Activated naive CD8-positive, alpha-beta T cell treated with anti-CD3 and anti-CD28 coated beads, Interleukin-2, amount 50 U/mL, for 24 hours (primary cell): ENCODE data around the gene NPEPPS.
A peak's percentile ranks its signal among the peaks of the same experiment; 100 is the strongest.
"Not testable (repeated sequence)": the region's sequence is repeated elsewhere in the genome, so short reads cannot be mapped to it uniquely, and the experiment has no call there.

Experiments
- ATAC-seq: fragments of 150-1000 bp; cut with Tn5 transposase; one replicate; pipeline ENCODE4 v1.10.0; 2021
- DNase-seq: peaks from one replicate; pipeline ENCODE4 v3.0.0; 2021
- H3K27ac Mint-ChIP-seq: one replicate; pipeline ENCODE4 v1.8.0; 2021; ENCODE audit warnings: mild to moderate bottlenecking, mixed read lengths
- H3K27me3 Mint-ChIP-seq: one replicate; pipeline ENCODE4 v1.8.0; 2021; ENCODE audit warnings: mixed read lengths
- H3K36me3 Mint-ChIP-seq: one replicate; pipeline ENCODE4 v1.8.0; 2021; ENCODE audit warnings: low read depth, mixed read lengths
- H3K4me1 Mint-ChIP-seq: one replicate; pipeline ENCODE4 v1.8.0; 2021; ENCODE audit warnings: mixed read lengths
- H3K4me3 Mint-ChIP-seq: one replicate; pipeline ENCODE4 v1.8.0; 2021; ENCODE audit warnings: mild to moderate bottlenecking, moderate library complexity, mixed read lengths
- H3K9me3 Mint-ChIP-seq: one replicate; pipeline ENCODE4 v1.8.0; 2021; ENCODE audit warnings: mixed read lengths

Gene NPEPPS

DNA sequence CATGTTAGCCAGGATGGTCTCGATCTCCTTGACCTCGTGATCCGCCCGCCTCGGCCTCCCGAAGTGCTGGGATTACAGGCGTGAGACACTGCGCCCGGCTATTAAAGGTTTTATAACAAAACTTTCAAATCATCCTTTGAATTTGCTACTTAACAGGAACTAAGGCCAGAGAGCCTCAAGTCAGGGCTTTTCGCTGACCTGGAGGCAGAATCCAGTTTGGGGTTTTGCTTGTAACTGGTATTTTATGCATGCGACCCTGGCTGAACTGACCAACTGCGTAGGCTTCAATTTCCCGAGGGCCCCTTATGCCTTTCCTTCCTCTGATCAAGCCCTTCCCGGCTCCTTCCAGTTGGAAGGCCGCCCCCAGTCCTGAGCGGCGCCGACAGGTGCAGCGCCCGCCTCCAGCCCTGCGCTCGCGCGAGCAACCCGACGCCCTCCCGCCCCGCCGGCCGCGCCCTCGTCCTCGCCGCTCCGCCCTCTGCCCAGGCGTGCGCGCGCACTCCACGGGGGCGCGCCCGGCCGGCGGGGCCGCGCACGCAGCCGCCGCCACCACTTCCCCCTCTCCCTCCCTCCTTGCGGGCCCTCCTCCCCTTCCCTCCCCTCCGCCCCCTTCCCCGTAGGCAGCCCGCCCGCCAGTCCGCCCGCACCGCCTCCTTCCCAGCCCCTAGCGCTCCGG is at the start of gene NPEPPS:
NPEPPS (plus strand) TSS at position 552 of the 676 bp plus-strand sequence. CDS start 193 bp downstream, outside the sequence.
- peak; percentile 82 for ATAC-seq
- H3K27me3 Mint-ChIP-seq, H3K9me3 Mint-ChIP-seq, H3K36me3 Mint-ChIP-seq: not testable (repeated sequence)
- Mint-ChIP-seq H3K4me3 (peak within 1 kb of the TSS; percentile 90), H3K27ac (peak within 1 kb of the TSS; percentile 91), H3K4me1 (peaks cover 12% of the 10 kb centered on the region)
- DNase-seq: peak; percentile 83

DNA sequence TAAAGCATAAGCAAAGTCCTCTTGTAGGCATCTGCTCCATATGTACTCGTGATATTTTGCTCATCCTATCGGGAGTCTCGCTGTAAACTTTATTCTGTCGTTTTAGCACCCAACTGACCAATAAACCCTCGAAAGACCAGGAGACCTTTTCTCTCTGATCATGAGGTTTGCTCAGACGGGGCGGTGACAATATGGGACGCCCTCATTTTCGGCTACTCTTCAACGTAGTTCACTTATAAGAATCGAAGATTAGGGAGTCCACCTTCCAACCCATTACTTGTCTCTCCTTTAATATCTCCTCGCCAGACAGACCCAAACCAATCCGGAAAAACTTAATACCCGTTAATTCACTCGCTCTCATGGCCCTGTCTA is 39.1 kb upstream of the NPEPPS start:
- not testable (repeated sequence) for ATAC-seq, H3K9me3 Mint-ChIP-seq, H3K27me3 Mint-ChIP-seq, DNase-seq
- Mint-ChIP-seq H3K4me1 (peaks cover 16% of the 10 kb centered on the region), H3K36me3 (peaks cover 12% of the 10 kb centered on the region), H3K27ac (peak overlapping the region; percentile 97), H3K4me3 (peak overlapping the region; percentile 95)

DNA sequence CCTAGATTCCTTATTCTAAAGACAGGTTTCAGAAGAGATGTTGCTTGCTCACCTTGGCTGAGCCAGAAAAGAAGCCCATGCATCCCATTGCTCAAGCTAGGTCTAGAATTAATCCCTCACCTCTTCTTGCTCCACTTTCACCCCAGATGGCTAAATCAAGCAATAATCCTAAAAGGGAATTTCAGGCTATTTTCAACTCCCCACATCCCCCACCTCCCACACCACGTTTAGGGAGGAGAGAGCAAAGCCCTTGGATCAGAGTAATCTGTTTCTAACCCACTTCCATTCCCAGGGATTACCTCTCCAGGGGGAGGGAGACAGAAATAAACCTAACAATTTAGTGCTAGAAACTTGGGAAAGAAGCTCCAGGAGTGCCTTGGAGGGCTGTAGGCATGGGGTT is 31.8 kb upstream of the NPEPPS start:
- H3K36me3 Mint-ChIP-seq, H3K27me3 Mint-ChIP-seq, H3K4me3 Mint-ChIP-seq, H3K27ac Mint-ChIP-seq, H3K9me3 Mint-ChIP-seq, ATAC-seq, DNase-seq: not testable (repeated sequence)
- peaks cover 18% of the 10 kb centered on the region for H3K4me1 Mint-ChIP-seq

GRCh38 chr17:47499494-47499893 is 31.4 kb upstream of the NPEPPS start:
- H3K27me3 Mint-ChIP-seq, DNase-seq, H3K9me3 Mint-ChIP-seq, ATAC-seq, H3K4me3 Mint-ChIP-seq, H3K36me3 Mint-ChIP-seq, H3K27ac Mint-ChIP-seq: not testable (repeated sequence)
- H3K4me1 Mint-ChIP-seq: peaks cover 18% of the 10 kb centered on the region

DNA sequence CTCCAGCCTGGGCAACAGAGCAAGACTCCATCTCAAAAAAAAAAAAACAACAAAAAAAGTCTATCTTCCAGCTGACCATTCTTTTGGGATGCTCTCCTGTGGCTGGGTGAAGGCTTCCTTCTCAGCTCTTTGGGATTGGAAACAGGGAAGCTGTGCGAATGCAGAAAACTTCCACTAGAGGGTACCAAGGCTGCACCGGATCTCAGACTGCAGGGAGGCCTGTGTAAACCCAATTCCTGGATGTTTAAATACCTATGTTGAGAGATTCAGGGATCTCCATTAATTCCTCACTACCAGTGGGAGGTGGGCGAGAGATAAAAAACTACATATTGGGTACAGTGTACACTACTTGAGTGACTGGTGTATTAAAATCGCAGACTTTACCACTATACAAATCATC is 30.3 kb upstream of the NPEPPS start:
- not testable (repeated sequence) for ATAC-seq, H3K4me3 Mint-ChIP-seq, DNase-seq, H3K27me3 Mint-ChIP-seq, H3K36me3 Mint-ChIP-seq, H3K27ac Mint-ChIP-seq, H3K9me3 Mint-ChIP-seq
- peaks cover 18% of the 10 kb centered on the region for H3K4me1 Mint-ChIP-seq

DNA sequence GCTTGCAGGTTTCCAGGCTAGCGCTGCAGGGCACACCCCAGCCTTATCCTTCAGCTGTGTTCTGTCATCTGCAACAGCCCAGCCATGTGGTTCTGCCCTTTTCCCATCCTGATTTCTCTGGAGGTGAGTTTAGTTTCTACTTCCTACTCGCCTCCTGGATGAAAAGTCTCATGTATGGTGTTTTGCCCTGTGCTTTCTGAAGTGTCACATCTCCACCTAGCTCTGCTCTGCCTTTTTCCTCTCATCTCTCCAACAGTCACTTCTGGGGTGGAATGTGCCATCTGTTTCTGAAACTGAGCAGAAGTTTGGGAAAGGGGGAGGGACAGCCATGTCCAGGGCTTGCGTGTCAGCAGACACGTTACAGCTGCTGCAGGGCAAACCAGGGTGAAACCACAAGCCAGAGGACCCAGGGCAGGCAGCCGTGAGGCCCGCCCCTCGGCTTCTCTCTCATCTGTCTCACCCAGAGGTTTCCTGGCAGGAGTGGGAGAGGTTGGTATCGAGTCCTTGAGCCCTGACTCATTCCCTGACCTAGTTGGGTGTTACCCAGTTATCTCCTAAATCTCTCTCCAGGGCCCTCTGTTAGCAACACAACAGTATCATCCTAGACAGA is 28.7 kb upstream of the NPEPPS start:
- peak; percentile 19 for DNase-seq

DNA sequence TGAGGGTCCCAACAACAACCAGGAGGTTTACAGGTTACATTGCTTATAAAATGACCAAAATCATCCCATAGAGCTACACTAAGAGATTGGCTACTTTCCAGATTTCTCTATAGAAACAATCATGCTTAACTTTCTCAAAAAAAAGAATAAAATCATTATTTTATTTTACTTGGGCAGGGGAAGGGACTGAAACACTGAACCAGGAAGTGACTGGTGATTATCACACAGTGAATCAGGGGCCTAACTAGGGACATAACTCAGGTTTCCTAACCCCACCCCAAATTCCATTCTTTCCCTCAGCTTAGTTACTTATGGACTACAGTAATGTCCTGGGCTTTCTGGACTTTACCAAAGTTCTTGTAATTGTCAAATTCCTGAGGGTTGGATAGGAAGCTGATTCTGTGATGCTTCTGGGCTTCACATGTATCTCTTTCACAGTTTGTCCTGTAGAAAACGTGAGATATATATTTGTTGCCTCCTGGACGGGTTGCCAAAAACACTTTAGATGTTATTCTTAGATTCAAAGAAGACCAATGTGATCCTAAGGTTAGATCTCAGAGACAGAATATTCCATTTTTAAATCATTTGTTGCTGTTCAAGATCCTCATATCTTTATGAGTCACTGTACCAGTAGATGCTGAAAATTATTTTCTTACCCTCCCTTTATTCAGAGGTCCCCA is 28.0 kb upstream of the NPEPPS start:
- peaks cover 18% of the 10 kb centered on the region for H3K4me1 Mint-ChIP-seq
- H3K27me3 Mint-ChIP-seq, H3K9me3 Mint-ChIP-seq, H3K4me3 Mint-ChIP-seq, H3K36me3 Mint-ChIP-seq, ATAC-seq, DNase-seq: not testable (repeated sequence)
- peak overlapping the region; percentile 51 for H3K27ac Mint-ChIP-seq

More for the DNA sequence above, 28.7 kb upstream of the NPEPPS start:
- ATAC-seq: peak; percentile 97
- H3K4me3 Mint-ChIP-seq, H3K27me3 Mint-ChIP-seq, H3K9me3 Mint-ChIP-seq, H3K36me3 Mint-ChIP-seq: not testable (repeated sequence)
- Mint-ChIP-seq H3K27ac (peak overlapping the region; percentile 77), H3K4me1 (peaks cover 18% of the 10 kb centered on the region)

- not testable (repeated sequence) for H3K9me3 Mint-ChIP-seq, ATAC-seq, H3K36me3 Mint-ChIP-seq, H3K4me1 Mint-ChIP-seq, DNase-seq, H3K4me3 Mint-ChIP-seq, H3K27me3 Mint-ChIP-seq
- peak overlapping the region; percentile 29 for H3K27ac Mint-ChIP-seq
Observed at GRCh38 chr17:47511701-47512146, 19.2 kb upstream of the NPEPPS start.

- H3K9me3 Mint-ChIP-seq, H3K27me3 Mint-ChIP-seq, H3K36me3 Mint-ChIP-seq, H3K27ac Mint-ChIP-seq, ATAC-seq, DNase-seq, H3K4me1 Mint-ChIP-seq, H3K4me3 Mint-ChIP-seq: not testable (repeated sequence)
Observed at GRCh38 chr17:47513301-47513700, 17.6 kb upstream of the NPEPPS start.

GRCh38 chr17:47518880-47519279 is 12.0 kb upstream of the NPEPPS start:
- not testable (repeated sequence) for DNase-seq

DNA sequence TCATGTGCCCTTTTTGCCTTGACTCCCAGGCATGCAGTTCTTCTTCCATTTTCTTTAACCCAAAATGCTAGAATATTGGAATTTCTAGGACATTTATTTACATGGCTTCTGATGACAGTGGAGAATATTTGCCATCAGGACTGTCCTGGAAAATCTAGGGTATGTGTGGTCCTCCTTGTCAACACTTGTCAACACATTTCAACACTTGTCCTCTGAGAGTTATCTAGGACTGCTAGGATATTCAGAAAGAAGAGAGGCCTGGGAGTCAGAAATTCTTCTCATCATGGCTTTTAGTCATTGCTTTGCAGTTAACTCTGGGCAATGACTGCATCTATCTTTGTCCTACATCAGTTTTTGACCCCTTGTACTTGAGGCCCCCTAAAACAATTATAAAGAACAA is 11.5 kb upstream of the NPEPPS start:
- not testable (repeated sequence) for H3K4me3 Mint-ChIP-seq, H3K9me3 Mint-ChIP-seq, H3K27me3 Mint-ChIP-seq, ATAC-seq, DNase-seq, H3K4me1 Mint-ChIP-seq, H3K27ac Mint-ChIP-seq, H3K36me3 Mint-ChIP-seq

More at GRCh38 chr17:47518880-47519279, 12.0 kb upstream of the NPEPPS start:
- not testable (repeated sequence) for H3K27me3 Mint-ChIP-seq, H3K4me1 Mint-ChIP-seq, H3K4me3 Mint-ChIP-seq, H3K9me3 Mint-ChIP-seq, H3K27ac Mint-ChIP-seq, H3K36me3 Mint-ChIP-seq
- ATAC-seq: peak; percentile 61

DNA sequence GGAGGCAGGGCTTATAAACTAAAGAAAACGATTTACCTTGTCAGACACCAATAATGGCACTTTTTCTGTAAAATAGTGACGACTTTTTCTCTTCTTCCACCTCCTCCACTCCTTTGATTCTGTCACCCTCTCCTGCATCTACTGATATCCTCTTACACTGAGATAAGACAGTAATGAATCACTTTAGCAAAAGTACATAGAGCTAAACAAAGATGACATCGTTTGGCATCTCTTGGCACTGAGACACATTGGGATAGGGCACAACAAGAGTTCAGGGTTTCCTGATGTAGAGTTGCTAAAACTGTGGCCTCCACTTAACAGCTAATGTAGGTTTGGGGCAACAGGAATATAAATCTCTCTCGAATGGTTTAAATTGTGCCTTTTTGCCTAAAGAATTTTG is 10.6 kb upstream of the NPEPPS start:
- ATAC-seq, H3K4me3 Mint-ChIP-seq, H3K36me3 Mint-ChIP-seq, H3K27me3 Mint-ChIP-seq, DNase-seq, H3K9me3 Mint-ChIP-seq, H3K27ac Mint-ChIP-seq, H3K4me1 Mint-ChIP-seq: not testable (repeated sequence)

GRCh38 chr17:47521434-47521833 is 9.5 kb upstream of the NPEPPS start:
- not testable (repeated sequence) for H3K27ac Mint-ChIP-seq, H3K36me3 Mint-ChIP-seq, H3K4me1 Mint-ChIP-seq, H3K4me3 Mint-ChIP-seq, H3K27me3 Mint-ChIP-seq, DNase-seq, ATAC-seq, H3K9me3 Mint-ChIP-seq

- H3K4me1 Mint-ChIP-seq, H3K4me3 Mint-ChIP-seq: not testable (repeated sequence)
Observed at GRCh38 chr17:47522341-47522740, 8.6 kb upstream of the NPEPPS start.

GRCh38 chr17:47531233-47531820 is 419 bp downstream of the NPEPPS start:
- peak overlapping the region; percentile 91 for H3K27ac Mint-ChIP-seq
- not testable (repeated sequence) for H3K27me3 Mint-ChIP-seq

More at GRCh38 chr17:47522341-47522740, 8.6 kb upstream of the NPEPPS start:
- H3K9me3 Mint-ChIP-seq, DNase-seq, H3K27ac Mint-ChIP-seq, ATAC-seq, H3K36me3 Mint-ChIP-seq, H3K27me3 Mint-ChIP-seq: not testable (repeated sequence)

More at GRCh38 chr17:47531233-47531820, 419 bp downstream of the NPEPPS start:
- H3K36me3 Mint-ChIP-seq, H3K9me3 Mint-ChIP-seq: not testable (repeated sequence)
- Mint-ChIP-seq H3K4me1 (peaks cover 14% of the 10 kb centered on the region), H3K4me3 (peak overlapping the region; percentile 90)
- DNase-seq (peak; percentile 18), ATAC-seq (peak; percentile 58)
